Measurements from ENCODE around the gene LILRB4.
"Not testable (repeated sequence)": the region's sequence is repeated elsewhere in the genome, so short reads cannot be mapped to it uniquely, and the experiment has no call there.

Gene LILRB4

GRCh38 chr19:54667217-54667616 is 4.4 kb downstream of the LILRB4 start:
- Mint-ChIP-seq H3K27ac (no peak overlapping the region), H3K9me3 (peaks cover 5% of the 10 kb centered on the region), H3K4me3 (no peak overlapping the region), H3K36me3 (no peaks in the 10 kb centered on the region), H3K4me1 (no peaks in the 10 kb centered on the region)
- no peak for ATAC-seq
- no peak for DNase-seq (ENCODE audit: low spot score in 2 of 2)

GRCh38 chr19:54668353-54668752 is 5.6 kb downstream of the LILRB4 start:
- Mint-ChIP-seq H3K27ac (no peak overlapping the region), H3K9me3 (peaks cover 5% of the 10 kb centered on the region), H3K4me1 (no peaks in the 10 kb centered on the region), H3K36me3 (no peaks in the 10 kb centered on the region), H3K4me3 (no peak overlapping the region)
- ATAC-seq: no peak
- DNase-seq (ENCODE audit: low spot score in 2 of 2): no peak

- DNase-seq (ENCODE audit: low spot score in 2 of 2) (no peak), ATAC-seq (no peak)
- no peaks in the 10 kb centered on the region for H3K36me3 Mint-ChIP-seq
- no peak overlapping the region for H3K27ac Mint-ChIP-seq
- peaks cover 5% of the 10 kb centered on the region for H3K9me3 Mint-ChIP-seq
- no peaks in the 10 kb centered on the region for H3K4me1 Mint-ChIP-seq
- H3K4me3 Mint-ChIP-seq: no peak overlapping the region
Measured at GRCh38 chr19:54670576-54671357, 8.0 kb downstream of the LILRB4 start.

DNA sequence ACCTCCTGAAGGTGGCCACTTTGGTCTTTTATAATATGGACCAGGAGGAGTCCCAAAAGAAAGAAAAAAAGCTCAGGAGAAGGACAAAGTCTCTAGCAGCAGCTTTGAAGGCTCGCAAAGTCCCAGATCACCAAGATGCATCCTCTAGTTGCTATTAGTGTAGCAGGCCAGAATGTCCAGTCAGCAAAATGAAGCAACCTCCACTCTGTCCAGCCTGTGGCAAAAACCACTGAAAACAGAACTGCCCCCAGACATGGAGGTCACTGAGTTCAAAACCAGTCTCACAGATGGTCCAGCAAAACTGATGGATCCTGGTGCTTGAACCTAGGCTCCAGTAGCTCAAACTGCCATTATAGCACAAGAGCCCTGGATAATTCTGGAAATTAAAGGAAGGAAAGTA is 10.4 kb downstream of the LILRB4 start:
- DNase-seq (ENCODE audit: low spot score in 2 of 2): no peak
- no peaks in the 10 kb centered on the region for H3K36me3 Mint-ChIP-seq
- no peak overlapping the region for H3K4me3 Mint-ChIP-seq
- ATAC-seq: no peak
- no peak overlapping the region for H3K27ac Mint-ChIP-seq
- no peaks in the 10 kb centered on the region for H3K4me1 Mint-ChIP-seq
- H3K9me3 Mint-ChIP-seq: peaks cover 2% of the 10 kb centered on the region

- Mint-ChIP-seq H3K27ac (no peak overlapping the region), H3K4me3 (no peak overlapping the region)
Measured at GRCh38 chr19:54674021-54674617, 11.3 kb downstream of the LILRB4 start.

GRCh38 chr19:54676210-54676834 is 13.5 kb downstream of the LILRB4 start:
- ATAC-seq: not testable (repeated sequence)

More at GRCh38 chr19:54674021-54674617, 11.3 kb downstream of the LILRB4 start:
- no peaks in the 10 kb centered on the region for H3K36me3 Mint-ChIP-seq
- H3K9me3 Mint-ChIP-seq: no peaks in the 10 kb centered on the region
- no peaks in the 10 kb centered on the region for H3K4me1 Mint-ChIP-seq
- ATAC-seq (no peak), DNase-seq (ENCODE audit: low spot score in 2 of 2) (no peak)

DNA sequence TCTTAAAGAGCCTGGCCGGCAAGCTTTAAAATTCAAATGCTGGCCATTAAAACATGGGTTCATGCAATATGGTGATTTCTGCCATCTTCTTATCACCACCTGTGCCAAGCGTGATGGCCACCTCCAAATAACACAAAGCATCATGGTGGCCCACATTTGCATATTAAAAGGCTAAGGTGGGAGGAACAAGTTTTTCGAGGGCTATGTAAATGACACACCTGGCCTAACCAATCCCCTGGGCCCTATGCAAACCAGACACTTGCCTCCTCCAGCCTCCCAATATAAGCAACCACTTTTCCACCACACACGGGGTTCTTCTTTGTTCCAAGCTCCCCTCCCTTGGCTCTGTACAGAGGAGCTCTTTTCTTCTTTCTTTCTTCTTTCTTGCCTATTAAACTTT is 14.4 kb downstream of the LILRB4 start:
- Mint-ChIP-seq H3K27ac (no peak overlapping the region), H3K9me3 (no peaks in the 10 kb centered on the region), H3K4me1 (no peaks in the 10 kb centered on the region), H3K4me3 (no peak overlapping the region), H3K36me3 (no peaks in the 10 kb centered on the region)
- no peak for DNase-seq (ENCODE audit: low spot score in 2 of 2)
- no peak for ATAC-seq

More at GRCh38 chr19:54676210-54676834, 13.5 kb downstream of the LILRB4 start:
- H3K36me3 Mint-ChIP-seq; H3K4me1 Mint-ChIP-seq; H3K9me3 Mint-ChIP-seq; H3K27ac Mint-ChIP-seq; DNase-seq (ENCODE audit: low spot score in 2 of 2); H3K4me3 Mint-ChIP-seq: not testable (repeated sequence)

GRCh38 chr19:54681596-54681995 is 18.8 kb downstream of the LILRB4 start:
- H3K9me3 Mint-ChIP-seq; H3K27ac Mint-ChIP-seq; ATAC-seq; H3K36me3 Mint-ChIP-seq; H3K4me3 Mint-ChIP-seq; H3K4me1 Mint-ChIP-seq; DNase-seq (ENCODE audit: low spot score in 2 of 2): not testable (repeated sequence)

- Mint-ChIP-seq H3K36me3 (no peaks in the 10 kb centered on the region), H3K9me3 (no peaks in the 10 kb centered on the region), H3K27ac (no peak overlapping the region), H3K4me1 (no peaks in the 10 kb centered on the region), H3K4me3 (no peak overlapping the region)
- ATAC-seq (no peak), DNase-seq (ENCODE audit: low spot score in 2 of 2) (no peak)
Measured at GRCh38 chr19:54682306-54682856, 19.6 kb downstream of the LILRB4 start.

DNA sequence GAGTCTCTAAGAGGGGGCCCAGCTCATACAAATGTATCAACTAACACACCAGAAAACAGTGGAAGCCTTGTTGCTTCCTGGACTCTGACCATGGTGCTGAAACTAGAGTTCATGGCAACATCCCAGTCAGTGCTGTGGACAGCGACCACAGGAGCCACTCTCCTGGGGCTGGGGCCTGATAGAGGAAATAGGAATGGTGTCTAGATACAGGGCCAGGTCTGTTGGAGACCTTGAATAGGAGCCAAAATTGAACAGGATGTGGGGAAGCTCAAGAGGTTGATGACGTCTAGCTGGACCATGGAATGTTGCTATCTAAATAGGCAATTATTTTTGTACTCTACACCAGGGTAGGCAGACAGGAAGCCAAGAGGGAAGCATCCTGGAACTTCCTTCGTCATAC is 21.7 kb downstream of the LILRB4 start:
- Mint-ChIP-seq H3K27ac (no peak overlapping the region), H3K4me3 (no peak overlapping the region), H3K4me1 (no peaks in the 10 kb centered on the region), H3K36me3 (no peaks in the 10 kb centered on the region), H3K9me3 (no peaks in the 10 kb centered on the region)
- DNase-seq (ENCODE audit: low spot score in 2 of 2) (no peak), ATAC-seq (no peak)

DNA sequence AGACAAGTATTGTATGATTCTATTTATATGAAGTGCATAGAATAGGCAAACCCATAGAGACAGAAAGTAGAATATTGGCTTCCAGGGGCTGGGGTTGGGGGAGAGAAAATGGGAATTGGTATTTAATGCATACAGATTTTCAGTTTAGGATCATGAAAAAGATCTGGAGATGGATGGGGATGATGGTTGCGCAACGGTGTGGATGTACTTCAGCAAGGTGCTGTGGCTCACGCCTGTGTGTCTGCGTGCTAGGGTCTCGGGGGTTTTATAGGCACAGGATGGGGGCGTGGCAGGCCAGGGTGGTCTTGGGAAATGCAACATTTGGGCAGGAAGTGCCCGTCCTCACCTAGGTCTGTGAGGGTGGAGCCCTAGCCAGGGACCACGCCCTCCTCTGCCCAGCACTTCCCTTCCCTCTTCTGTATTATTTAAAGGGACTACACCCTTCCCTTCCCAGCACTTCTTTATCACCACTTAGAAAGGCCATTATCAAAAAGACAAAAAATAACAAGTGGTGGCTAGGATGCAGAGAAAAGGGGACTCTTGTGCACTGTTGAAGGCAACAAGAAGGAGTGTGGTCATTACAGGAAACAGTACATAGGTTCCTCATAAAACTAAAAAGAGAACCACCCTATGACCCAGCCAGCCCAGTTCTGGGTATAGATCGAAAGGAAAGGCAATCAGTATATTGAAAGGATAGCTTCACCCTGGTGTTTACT is 29.0 kb downstream of the LILRB4 start:
- peaks cover 4% of the 10 kb centered on the region for H3K9me3 Mint-ChIP-seq
- peaks cover 10% of the 10 kb centered on the region for H3K4me1 Mint-ChIP-seq
- no peak overlapping the region for H3K27ac Mint-ChIP-seq
- ATAC-seq (no peak), DNase-seq (ENCODE audit: low spot score in 2 of 2) (no peak)
- no peak overlapping the region for H3K4me3 Mint-ChIP-seq
- no peaks in the 10 kb centered on the region for H3K36me3 Mint-ChIP-seq

- Mint-ChIP-seq H3K9me3 (peaks cover 4% of the 10 kb centered on the region), H3K36me3 (no peaks in the 10 kb centered on the region), H3K27ac (no peak overlapping the region), H3K4me3 (no peak overlapping the region), H3K4me1 (peaks cover 10% of the 10 kb centered on the region)
- ATAC-seq: no peak
- no peak for DNase-seq (ENCODE audit: low spot score in 2 of 2)
Measured at GRCh38 chr19:54692298-54692615, 29.5 kb downstream of the LILRB4 start.

DNA sequence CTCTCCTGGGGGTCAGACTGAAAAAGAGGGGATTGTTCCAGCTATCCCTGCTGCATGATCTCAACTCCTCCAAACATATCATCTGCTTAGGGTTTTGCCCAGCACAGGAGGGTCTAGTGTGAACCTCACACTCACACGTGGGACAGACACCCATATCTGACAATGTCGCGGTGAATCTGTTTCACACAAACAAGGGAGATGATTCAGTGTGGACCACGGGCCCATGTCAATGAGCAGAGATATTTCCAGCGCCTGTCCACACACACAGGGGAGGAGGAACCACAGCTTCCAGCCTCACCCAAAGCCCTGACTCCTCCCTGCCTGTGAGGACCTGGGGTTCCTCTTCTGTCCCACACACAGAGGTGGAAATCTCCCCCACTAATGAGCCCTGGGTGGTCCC is 31.9 kb downstream of the LILRB4 start:
- Mint-ChIP-seq H3K9me3 (peaks cover 4% of the 10 kb centered on the region), H3K4me3 (no peak overlapping the region), H3K36me3 (no peaks in the 10 kb centered on the region), H3K27ac (no peak overlapping the region), H3K4me1 (peaks cover 10% of the 10 kb centered on the region)
- ATAC-seq (peak; percentile 46), DNase-seq (ENCODE audit: low spot score in 2 of 2) (peak in 1 of 2 donors; percentile 39)

- no peak for DNase-seq (ENCODE audit: low spot score in 2 of 2)
- Mint-ChIP-seq H3K27ac (peak overlapping the region; percentile 62), H3K9me3 (peaks cover 4% of the 10 kb centered on the region), H3K4me3 (no peak overlapping the region), H3K36me3 (no peaks in the 10 kb centered on the region), H3K4me1 (peaks cover 10% of the 10 kb centered on the region)
- ATAC-seq: no peak
Measured at GRCh38 chr19:54696117-54696548, 33.3 kb downstream of the LILRB4 start.

- Mint-ChIP-seq H3K4me1 (peaks cover 10% of the 10 kb centered on the region), H3K4me3 (no peak overlapping the region), H3K27ac (no peak overlapping the region), H3K36me3 (no peaks in the 10 kb centered on the region), H3K9me3 (peaks cover 4% of the 10 kb centered on the region)
- ATAC-seq (peak; percentile 21), DNase-seq (ENCODE audit: low spot score in 2 of 2) (no peak)
Measured at GRCh38 chr19:54696766-54697165, 34.0 kb downstream of the LILRB4 start.

Measured in stimulated activated effector memory CD8-positive, alpha-beta T cell treated with anti-CD3 and anti-CD28 coated beads, Interleukin-12 subunit alpha, Interleukin-12 subunit beta, amount 100 ng/mL, for 72 hours (primary cell).